ENCODE measurements around the gene RAX2.
"Not testable (repeated sequence)": the region's sequence is repeated elsewhere in the genome, so short reads cannot be mapped to it uniquely, and the experiment has no call there.

RAX2 gene

GRCh38 chr19:3757705-3758104 is 14.3 kb downstream of the RAX2 start:
- not testable (repeated sequence) for DNase-seq

- no peak for DNase-seq
These were observed 18.2 kb downstream of the RAX2 start for GRCh38 chr19:3753631-3754410.

- no peak for DNase-seq
These were observed 19.5 kb downstream of the RAX2 start for GRCh38 chr19:3752492-3752891.

- DNase-seq = no peak
These were observed 20.8 kb downstream of the RAX2 start for GRCh38 chr19:3751236-3751635.

GRCh38 chr19:3750211-3750610 is 21.8 kb downstream of the RAX2 start:
- DNase-seq = no peak

- DNase-seq = no peak
These were observed 23.1 kb downstream of the RAX2 start for GRCh38 chr19:3748965-3749364.

GRCh38 chr19:3746371-3747056 is 25.5 kb downstream of the RAX2 start:
- DNase-seq = no peak

GRCh38 chr19:3745363-3746045 is 26.5 kb downstream of the RAX2 start:
- no peak for DNase-seq

- peak; percentile 55 to 66 for DNase-seq
These were observed 28.5 kb downstream of the RAX2 start for GRCh38 chr19:3743486-3743885.

GRCh38 chr19:3740431-3740830 is 31.6 kb downstream of the RAX2 start:
- DNase-seq = no peak

GRCh38 chr19:3738477-3739220 is 33.4 kb downstream of the RAX2 start:
- DNase-seq = no peak

- no peak for DNase-seq
These were observed 34.4 kb downstream of the RAX2 start for GRCh38 chr19:3737487-3738205.

GRCh38 chr19:3736106-3736724 is 35.8 kb downstream of the RAX2 start:
- DNase-seq = no peak

- no peak for DNase-seq
These were observed 37.8 kb downstream of the RAX2 start for GRCh38 chr19:3734310-3734600.

GRCh38 chr19:3733549-3734309 is 38.3 kb downstream of the RAX2 start:
- peak; percentile 21 to 32 for DNase-seq

- no peak for DNase-seq
These were observed 39.9 kb downstream of the RAX2 start for GRCh38 chr19:3732108-3732507.

GRCh38 chr19:3730457-3730958 is 41.5 kb downstream of the RAX2 start:
- no peak for DNase-seq

- no peak for DNase-seq
These were observed 46.3 kb downstream of the RAX2 start for GRCh38 chr19:3725640-3726310.

- DNase-seq = no peak
These were observed 46.9 kb downstream of the RAX2 start for GRCh38 chr19:3725121-3725520.

- no peak for DNase-seq
These were observed 48.1 kb downstream of the RAX2 start for GRCh38 chr19:3723883-3724282.

GRCh38 chr19:3723110-3723488 is 48.9 kb downstream of the RAX2 start:
- no peak for DNase-seq
